Adrenal gland (tissue), 12 donors: ENCODE measurements around the gene COX14. TPM values are rescaled to one million over a fixed set of nuclear protein-coding genes. Genes with fewer than 3 reads are reported as not detected.

Source experiments
- DNase-seq, 7 donors: peaks; one replicate each; pipeline ENCODE4 v3.0.0-alpha.2; 2019 to 2020
- H3K27ac ChIP-seq, 5 donors: fragments of 200-600 bp; sonication (generic) in 4 of 5; 1 replicate in 3 of 5; 2 replicates in 2 of 5; pipeline versions ENCODE4 v1.5.1 to v1.8.0; 2016 to 2020; ENCODE audit warnings: mild to moderate bottlenecking in 1 of 5
- H3K27me3 ChIP-seq: fragments of 200-600 bp; 2 replicates; pipeline ENCODE4 v1.8.0; 2021
- H3K36me3 ChIP-seq, 2 donors: fragments of 200-600 bp; replicated peaks in 1 of 2; 1 replicate in 1 of 2; 2 replicates in 1 of 2; pipeline versions ENCODE4 v1.5.1 to v1.8.0; 2018 to 2022
- H3K4me1 ChIP-seq, 2 donors: fragments of 200-600 bp; replicated peaks in 1 of 2; 1 replicate in 1 of 2; 2 replicates in 1 of 2; pipeline versions ENCODE4 v1.5.1 to v1.8.0; 2018 to 2021
- H3K4me3 ChIP-seq, 4 donors: fragments of 200-600 bp; sonication (generic) in 3 of 4; one replicate each; pipeline ENCODE4 v1.5.1; 2016 to 2018
- H3K9me3 ChIP-seq, 3 donors: fragments of 200-600 bp; sonication (generic) in 1 of 3; replicated peaks in 1 of 3; 1 replicate in 2 of 3; 2 replicates in 1 of 3; pipeline versions ENCODE4 v1.5.1 to v1.8.0; 2016 to 2021
- POLR2A ChIP-seq, 2 donors: fragments of 450-650 bp; IDR thresholded peaks; one replicate each; pipeline ENCODE4 v1.6.1; 2017; ENCODE audit warnings: antibody characterized with exemption in 2 of 2, mild to moderate bottlenecking in 2 of 2, moderate library complexity in 1 of 2
- WGBS, 4 donors: extraction: QIAGEN DNeasy Blood & Tissue Kit in 2 of 4; methylation state at CpG; one replicate each; pipeline versions ENCODE4 v1.1.5 to v1.1.7; 2013 to 2017; 5-methylcytosine and 5-hydroxymethylcytosine counted together
- intact Hi-C, 2 donors: fragments of 100-400 bp; cut with DNase I; formaldehyde crosslinking; loops; one replicate each; pipeline versions ENCODE4 v1.14.1 to v1.15.0; 2022 to 2023
- polyA plus RNA-seq, 3 donors: library from polyadenylated mRNA; stranded (reverse); fragments of 200-250 nt in 2 of 3; fragments of 350-450 nt in 1 of 3; fragmentation: Illumina TruSeq in 1 of 3; extraction: RNeasy Lipid Tissue Mini Kit (QIAGEN cat#74804) in 1 of 3; gene quantifications; one replicate each; pipeline ENCODE4 v1.2.3, GENCODE V29; 2013 to 2014
- total RNA-seq, 9 donors: library from RNA; depleted of rRNA in 4 of 9; stranded (reverse); fragments of >200 nt in 4 of 9; fragments of 120-200 nt in 1 of 9; fragmentation: NEBNext Ultra II Directional in 1 of 9; extraction: Animal tissue kit (Norgen Biotek cat#: 25700) in 1 of 9; gene quantifications; one replicate each; pipeline versions ENCODE4 v1.1.0 to v1.2.4, GENCODE V29; 2013 to 2023
- TF ChIP-seq, protein P1 (sequence below), 6 experiments: fragments of 450-650 bp in 4 of 6; fragments of 200-600 bp in 2 of 6; sonication (generic) in 1 of 6; IDR thresholded peaks; 1 replicate in 5 of 6; 2 replicates in 1 of 6; pipeline versions ENCODE4 v1.5.1 to v1.8.0; 2016 to 2021; ENCODE audit warnings: antibody characterized with exemption in 6 of 6, mild to moderate bottlenecking in 2 of 6, moderate library complexity in 1 of 6
- donor health status: healthy with polysubstance abuse.
- donor health status: Bipolar disorder and iron deficiency.
- donor health status: DM: yes; HTN: yes; CAD: no.
- donor health status: DM: no; HTN: no; CAD: no.
- donor health status: DM: no; HTN: no; CAD: no.
- donor health status: DM: yes; HTN: yes; CAD: no.

The COX14 gene
- total and polyA plus RNA-seq, 12 donors: 61.2 to 150 (median 93.9) TPM

DNA sequence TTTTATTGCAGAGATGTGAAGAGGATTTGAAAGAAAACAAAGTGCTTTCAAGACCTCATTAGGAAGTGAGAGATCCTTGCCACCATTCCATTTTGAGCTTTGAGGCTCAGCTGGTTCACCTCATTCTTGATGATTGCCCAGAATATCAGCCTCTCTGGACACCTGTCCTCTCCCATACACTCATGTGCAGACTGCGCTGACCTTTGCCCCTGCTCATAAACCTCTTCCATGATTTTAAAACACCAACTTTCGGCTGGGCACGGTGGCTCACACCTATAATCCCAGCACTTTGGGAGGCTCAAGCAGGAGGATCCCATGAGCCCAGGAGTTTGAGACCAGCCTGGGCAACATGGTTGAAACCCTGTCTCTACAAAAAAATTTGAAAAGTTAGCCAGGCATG is 8.9 kb downstream of the COX14 start:
- no peaks in the 10 kb centered on the region for H3K9me3 ChIP-seq
- peak in 1 of 7 donors; percentile 40 for DNase-seq
- H3K4me3 ChIP-seq: no peak overlapping the region
- no peaks in the 10 kb centered on the region for H3K27me3 ChIP-seq
- TF ChIP-seq, protein P1, sequence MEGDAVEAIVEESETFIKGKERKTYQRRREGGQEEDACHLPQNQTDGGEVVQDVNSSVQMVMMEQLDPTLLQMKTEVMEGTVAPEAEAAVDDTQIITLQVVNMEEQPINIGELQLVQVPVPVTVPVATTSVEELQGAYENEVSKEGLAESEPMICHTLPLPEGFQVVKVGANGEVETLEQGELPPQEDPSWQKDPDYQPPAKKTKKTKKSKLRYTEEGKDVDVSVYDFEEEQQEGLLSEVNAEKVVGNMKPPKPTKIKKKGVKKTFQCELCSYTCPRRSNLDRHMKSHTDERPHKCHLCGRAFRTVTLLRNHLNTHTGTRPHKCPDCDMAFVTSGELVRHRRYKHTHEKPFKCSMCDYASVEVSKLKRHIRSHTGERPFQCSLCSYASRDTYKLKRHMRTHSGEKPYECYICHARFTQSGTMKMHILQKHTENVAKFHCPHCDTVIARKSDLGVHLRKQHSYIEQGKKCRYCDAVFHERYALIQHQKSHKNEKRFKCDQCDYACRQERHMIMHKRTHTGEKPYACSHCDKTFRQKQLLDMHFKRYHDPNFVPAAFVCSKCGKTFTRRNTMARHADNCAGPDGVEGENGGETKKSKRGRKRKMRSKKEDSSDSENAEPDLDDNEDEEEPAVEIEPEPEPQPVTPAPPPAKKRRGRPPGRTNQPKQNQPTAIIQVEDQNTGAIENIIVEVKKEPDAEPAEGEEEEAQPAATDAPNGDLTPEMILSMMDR (IDR thresholded peaks at IDR 0.05): no peak
- TF ChIP-seq POLR2A (IDR thresholded peaks at IDR 0.05): no peak
- H3K4me1 ChIP-seq: peaks cover 5 to 23% of the 10 kb centered on the region in 2 donors
- intact Hi-C loops: no loop called here
- whole genome bisulfite sequencing, 4 donors: 91 to 100% (median 93%) methylated on average over 2 to 3 of the region's 3 CpGs
- H3K36me3 ChIP-seq: peaks cover 0 to 29% of the 10 kb centered on the region in 2 donors
- no peak overlapping the region for H3K27ac ChIP-seq

DNA sequence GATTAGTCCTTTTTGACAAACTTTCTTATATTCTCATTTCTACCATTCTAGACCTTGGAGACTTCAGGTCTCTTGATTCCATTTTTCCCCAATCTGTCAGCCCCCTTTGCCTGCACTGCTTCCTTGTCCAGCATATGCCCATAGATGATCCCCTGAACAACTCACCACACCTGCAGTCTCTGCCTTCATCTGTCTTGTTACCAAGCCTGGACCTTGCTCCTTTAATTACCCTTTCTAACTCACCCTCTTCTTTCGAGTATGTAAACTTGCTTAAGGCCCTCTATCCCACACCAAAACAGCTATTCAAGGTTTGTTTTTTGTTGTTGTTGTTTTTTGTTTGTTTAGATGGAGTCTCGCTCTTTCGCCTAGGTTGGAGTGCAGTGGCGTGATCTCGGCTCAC is 9.6 kb downstream of the COX14 start:
- intact Hi-C loops: no loop called here
- WGBS, 4 donors: 81 to 96% (median 91%) methylated on average over 5 of the region's 5 CpGs
- no peaks in the 10 kb centered on the region for H3K9me3 ChIP-seq
- DNase-seq: peak in 1 of 7 donors; percentile 15
- H3K27ac ChIP-seq: no peak overlapping the region
- H3K4me1 ChIP-seq: peaks cover 5 to 16% of the 10 kb centered on the region in 2 donors
- H3K27me3 ChIP-seq: no peaks in the 10 kb centered on the region
- no peak overlapping the region for H3K4me3 ChIP-seq
- TF ChIP-seq, protein P1 (IDR thresholded peaks at IDR 0.05): no peak
- no peak for TF ChIP-seq POLR2A (IDR thresholded peaks at IDR 0.05)
- peaks cover 0 to 26% of the 10 kb centered on the region in 2 donors for H3K36me3 ChIP-seq

DNA sequence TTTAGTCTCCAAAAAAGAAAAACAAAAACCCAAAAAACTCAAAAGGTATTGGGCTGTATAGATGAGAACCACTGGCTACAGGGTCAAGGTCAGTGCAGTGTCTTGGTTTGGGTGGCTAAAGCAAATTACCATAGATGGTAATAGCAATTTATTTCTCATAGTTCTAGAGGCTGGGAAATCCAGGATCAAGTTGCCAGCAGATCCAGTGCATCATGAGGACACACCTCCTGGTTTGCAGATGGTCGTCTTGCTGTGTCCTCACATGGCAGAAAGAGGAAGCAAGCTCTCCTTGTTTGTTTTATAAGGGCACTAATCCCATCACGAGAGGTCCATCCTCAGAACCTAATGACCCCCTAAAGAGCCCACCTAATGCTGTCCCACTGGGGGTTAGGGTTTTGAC is 11.2 kb downstream of the COX14 start:
- H3K27me3 ChIP-seq: no peaks in the 10 kb centered on the region
- intact Hi-C loops: no loop called here
- no peak overlapping the region for H3K27ac ChIP-seq
- H3K4me1 ChIP-seq: peaks cover 5 to 6% of the 10 kb centered on the region in 2 donors
- peak in 2 of 7 donors; percentile 13 to 43 for DNase-seq
- no peak overlapping the region for H3K4me3 ChIP-seq
- no peak for TF ChIP-seq POLR2A (IDR thresholded peaks at IDR 0.05)
- TF ChIP-seq, protein P1 (IDR thresholded peaks at IDR 0.05): no peak
- 54 to 74% (median 69%) methylated on average over 2 of the region's 2 CpGs for WGBS, 4 donors
- no peaks in the 10 kb centered on the region for H3K9me3 ChIP-seq
- H3K36me3 ChIP-seq: peaks cover 0 to 31% of the 10 kb centered on the region in 2 donors

DNA sequence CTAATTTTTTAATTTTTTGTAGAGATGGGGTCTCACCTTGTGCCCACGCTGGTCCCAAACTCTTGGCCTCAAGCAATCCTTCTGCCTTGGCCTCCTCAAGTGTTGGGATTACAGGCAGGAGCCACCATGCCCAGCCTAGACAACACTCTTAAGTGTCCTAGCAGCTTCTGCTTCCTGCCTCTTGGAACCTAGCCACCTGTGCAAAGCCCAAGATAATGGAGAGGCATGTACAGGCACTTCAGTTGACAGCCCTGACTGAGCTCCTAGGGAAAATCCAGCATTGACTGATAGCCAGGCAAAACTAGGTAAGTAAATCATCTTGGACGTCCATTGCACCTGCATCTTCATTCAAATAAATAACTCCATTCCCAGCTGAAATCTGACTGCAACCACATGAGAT is 15.5 kb downstream of the COX14 start:
- intact Hi-C loops: loop anchor here in 1 of 2 donors (5.0 kb wide), 1 partner anchor 50 kb away; no protein-coding TSS in a partner anchor

More for the DNA sequence above, 15.5 kb downstream of the COX14 start:
- Histone ChIP-seq H3K27ac (no peak overlapping the region), H3K27me3 (no peaks in the 10 kb centered on the region), H3K36me3 (peaks cover 0 to 30% of the 10 kb centered on the region in 2 donors), H3K4me1 (peaks cover 10 to 17% of the 10 kb centered on the region in 2 donors), H3K9me3 (no peaks in the 10 kb centered on the region), H3K4me3 (no peak overlapping the region)
- TF ChIP-seq, protein P1 (IDR thresholded peaks at IDR 0.05): no peak
- no peak for TF ChIP-seq POLR2A (IDR thresholded peaks at IDR 0.05)
- WGBS, 4 donors: 78 to 83% (median 83%) methylated on average over 2 of the region's 2 CpGs
- DNase-seq: peak in 1 of 7 donors; percentile 14
